HL-60/S4 treated with retinoic acid at 250 ng/mL for 4 days and 3 days (cell line): ENCODE data around the gene CAST.

Experiments
- in situ Hi-C: fragments of 300-500 bp; cut with MboI; formaldehyde crosslinking; loops from 2 replicates; pipeline ENCODE4 v1.7.0; 2022; ENCODE audit warnings: low sequenced_read_pairs

Gene CAST

DNA sequence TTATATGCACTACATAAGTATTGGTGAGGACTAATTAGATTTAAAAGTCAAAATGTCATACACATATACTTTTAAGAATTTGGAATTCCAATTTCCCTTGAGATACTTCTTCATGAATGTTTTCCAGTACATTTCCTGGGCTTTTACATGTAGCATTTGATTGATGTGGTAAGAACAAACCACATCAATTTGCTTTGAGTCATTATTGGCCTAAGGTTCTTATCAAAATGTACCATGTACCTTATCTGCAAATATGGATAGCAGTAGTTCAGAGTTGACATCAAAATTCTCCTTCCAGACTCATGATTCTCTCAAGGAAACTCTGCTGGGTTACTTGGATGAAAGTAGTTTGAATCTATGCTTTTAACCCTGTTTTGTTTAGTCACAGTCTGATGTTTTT is 2.5 kb downstream of the CAST start:
- in situ Hi-C loops, result no loop called here

DNA sequence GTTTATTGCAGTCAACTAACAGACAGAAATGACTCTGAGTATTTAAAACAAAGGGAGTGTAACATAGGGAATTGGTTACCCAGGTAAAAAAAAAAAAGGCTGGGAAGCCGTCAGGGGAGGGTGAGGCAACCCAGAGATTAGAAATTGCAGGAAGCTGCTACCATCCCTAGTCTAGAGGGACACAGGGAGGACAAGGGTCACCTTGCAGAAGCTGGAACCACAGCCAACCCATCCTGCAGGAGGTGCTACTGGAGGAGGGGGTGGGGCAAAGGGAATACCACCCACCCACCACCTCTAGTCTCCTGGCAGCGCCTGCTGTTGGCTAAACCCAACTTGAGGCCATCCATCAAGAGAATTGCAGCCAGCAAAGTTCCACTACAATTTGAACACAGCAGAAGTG is 6.5 kb downstream of the CAST start:
- in situ Hi-C loops, result no loop called here

DNA sequence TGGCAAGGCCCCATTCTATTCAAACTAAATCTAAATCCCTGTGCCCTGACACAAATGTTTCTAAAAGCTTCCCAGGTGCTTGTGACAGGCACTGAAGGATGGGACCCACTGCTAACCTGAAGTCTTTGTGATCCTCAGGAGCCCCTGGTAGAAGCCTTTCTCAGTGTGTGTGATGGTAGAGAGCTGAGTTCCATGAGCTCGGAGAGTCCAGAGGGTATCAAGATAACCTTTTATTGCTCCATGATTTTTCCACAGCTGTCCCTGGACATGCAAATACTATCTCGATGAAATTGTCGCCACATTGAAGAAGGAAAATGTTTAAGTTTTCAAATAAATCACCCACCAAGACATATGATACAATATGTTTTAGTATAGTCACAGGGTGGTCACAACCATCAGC is 7.7 kb downstream of the CAST start:
- in situ Hi-C loops, result no loop called here

DNA sequence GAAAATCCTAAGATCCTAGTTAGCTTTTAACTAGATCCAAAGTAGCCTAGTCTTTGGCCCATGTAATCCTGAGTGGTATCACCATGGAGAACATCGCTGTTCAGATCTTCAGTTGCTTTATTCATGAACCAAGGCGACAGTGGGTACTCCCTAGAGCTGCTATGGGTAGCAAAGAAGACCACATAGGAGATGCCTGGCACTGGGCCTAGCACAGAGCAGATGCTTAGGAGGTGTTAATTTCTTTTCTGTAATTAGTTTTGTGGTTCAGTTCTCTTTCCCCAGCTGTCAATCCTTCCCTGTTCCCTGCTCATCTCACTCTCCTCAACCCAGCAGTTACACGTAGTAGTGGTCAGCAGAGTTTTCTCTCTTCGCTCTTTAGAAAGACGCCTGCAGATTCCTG is 9.3 kb downstream of the CAST start:
- in situ Hi-C loops, result no loop called here

DNA sequence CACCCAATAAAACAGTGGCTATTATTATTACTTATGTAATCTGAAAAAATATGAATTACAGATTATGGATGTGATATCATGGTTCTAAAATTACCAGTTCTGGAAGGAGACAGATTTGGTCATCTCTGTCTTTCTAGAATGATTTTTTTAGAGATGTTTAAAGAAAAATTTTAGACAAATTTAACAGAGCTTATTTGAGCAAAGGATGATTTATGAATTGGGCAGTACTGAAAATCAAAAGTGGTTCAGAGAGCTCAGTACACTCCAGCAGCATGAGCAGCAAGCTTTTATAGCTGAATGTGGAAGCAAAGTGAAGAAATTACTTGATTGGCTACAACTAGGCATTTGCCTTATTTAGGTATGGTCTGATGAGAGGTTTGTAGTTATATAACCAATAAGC is 11.0 kb downstream of the CAST start:
- in situ Hi-C loops, result no loop called here

DNA sequence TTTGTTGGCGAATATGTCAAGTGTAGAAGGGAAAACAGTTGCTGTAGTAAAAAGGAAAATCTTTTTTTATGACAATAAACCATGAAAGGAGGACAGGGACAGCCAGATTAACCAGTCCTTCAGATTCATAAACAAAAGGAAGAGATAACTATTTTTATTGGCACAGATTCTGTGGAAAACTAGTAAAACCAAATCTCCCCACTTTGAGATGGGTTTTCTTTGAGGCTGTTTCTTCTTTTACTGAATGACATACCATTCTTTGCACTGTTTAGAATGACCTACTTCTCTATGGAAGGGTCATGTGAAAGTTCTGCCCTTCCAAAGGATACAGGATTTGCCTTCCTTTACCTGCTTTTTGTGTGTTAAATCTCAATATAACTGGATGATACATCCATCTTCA is 13.7 kb downstream of the CAST start:
- in situ Hi-C loops, result no loop called here

DNA sequence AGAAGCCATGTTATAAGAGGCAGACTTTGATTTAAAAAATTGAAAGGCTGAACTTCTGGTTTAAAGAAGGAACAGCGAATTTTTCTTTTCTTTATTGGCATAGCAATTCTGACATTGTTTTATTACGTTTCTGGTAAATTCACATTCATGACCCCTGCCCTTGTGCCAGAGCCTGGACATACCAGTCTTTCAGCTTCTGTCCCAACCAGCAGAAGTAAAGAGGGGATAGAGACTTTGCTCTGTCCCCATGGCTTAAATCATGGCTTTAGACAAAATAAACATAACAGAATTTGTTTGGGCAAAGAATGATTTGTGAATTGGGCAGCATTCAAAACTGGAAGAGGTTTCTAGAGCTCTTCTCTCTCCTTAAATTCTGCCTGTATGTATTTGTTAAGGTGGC is 15.3 kb downstream of the CAST start:
- in situ Hi-C loops, result no loop called here

DNA sequence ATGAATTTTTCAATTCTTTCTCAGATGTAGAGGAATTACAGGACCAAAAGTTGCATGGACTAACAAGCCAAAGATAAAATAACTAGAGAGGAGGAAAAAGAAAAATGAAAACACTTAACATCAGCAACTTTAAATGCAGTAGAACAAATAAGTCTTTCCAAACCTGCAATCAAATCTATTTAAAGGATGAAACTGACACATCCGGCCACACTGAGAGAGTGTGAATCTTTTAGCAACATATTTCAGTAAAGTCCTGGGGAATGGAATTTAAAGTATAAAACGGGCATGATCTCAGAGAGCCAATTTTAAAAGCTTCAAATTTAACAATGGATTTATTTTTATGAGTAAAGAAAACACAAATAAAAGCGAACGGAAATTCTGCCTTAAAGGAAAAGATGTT is 17.1 kb downstream of the CAST start:
- in situ Hi-C loops, result no loop called here

DNA sequence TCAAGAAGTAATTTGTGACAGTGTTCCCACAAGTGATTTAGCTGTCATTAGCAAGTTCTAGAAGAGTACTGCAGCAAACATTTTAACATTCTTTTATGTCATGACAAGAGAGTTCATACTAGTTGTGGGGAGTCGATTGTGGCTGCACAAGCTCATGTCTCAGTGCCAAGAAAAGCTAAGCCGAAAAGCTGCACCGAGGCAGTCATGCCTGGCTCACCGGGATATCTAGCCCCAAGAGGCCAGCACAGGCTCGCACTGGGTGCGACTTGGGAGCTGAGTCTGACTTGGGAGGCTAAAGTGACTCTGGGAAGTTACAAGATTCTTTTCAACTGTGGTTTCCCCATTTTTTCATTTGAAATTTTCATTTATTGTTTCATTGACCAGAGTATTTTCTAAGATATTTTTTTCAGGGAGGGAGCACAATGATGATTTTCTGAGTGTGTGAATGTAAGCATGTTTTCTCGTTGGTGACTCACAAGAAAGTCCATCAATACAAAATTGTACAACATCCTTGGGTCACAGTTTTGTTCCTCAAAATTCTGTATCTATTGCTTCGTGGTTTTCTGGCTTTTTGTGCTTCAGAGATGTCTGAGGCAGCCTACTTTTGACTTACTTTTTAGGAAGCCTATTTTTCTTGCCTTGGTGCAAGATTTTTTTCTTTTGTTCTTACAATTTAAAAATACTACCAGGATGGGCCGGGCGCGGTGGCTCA is 18.7 kb downstream of the CAST start:
- in situ Hi-C loops, result no loop called here

DNA sequence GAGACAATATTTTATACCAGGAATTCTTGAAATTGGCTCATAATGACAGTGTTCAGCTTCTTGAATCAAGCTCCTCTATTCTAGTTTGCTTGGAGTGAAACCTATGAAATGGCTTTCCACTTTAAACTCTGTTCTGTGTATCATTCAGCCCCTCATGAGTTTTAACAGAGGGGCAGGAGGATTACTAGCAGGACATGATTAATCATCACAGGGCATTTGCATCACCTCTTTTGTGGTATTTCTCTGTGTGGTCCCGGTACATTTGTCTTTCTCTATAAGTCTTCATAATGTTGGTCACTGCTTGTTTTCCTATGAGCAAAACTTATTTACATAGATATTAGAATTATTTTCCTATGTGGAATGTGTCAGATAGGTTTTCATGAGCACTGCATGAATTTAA is 21.2 kb downstream of the CAST start:
- in situ Hi-C loops, result no loop called here

DNA sequence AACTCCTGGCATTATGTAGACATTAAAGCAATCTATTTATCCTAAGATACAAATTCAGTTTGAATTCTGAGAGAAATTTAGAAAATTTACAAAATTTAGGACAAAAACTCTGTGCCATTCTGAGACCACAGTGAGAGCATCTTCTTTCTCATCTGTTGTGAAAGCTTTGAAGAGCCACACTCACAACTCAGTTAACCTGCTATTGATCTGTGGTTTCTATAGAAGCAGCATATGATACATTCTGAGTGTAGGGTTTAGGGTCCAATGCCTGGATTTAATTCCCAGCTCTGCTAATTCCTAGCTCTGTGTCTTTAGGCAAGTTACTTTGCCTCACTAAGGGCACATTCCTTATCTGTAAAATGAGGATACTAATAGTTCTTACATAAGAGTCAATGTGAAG is 21.6 kb downstream of the CAST start:
- in situ Hi-C loops, result no loop called here

DNA sequence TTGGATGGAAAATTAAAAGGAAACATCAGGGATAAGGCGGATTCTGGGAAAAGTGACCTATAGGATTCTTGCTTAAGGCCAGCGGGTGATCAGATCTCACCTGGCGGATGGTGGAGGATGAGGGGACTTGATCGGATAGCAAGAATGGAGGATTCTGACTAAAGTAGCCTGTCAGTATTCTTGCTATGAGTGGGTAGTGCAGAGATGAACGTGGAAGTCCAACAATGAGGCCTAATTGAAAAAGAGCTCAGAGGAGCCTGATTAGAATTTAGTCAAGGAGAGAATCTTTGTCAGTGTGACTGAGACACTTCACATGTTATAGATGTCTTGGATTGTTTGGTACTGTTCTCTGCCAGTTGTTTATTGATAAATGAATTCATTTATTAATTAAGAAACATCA is 24.9 kb downstream of the CAST start:
- in situ Hi-C loops, result no loop called here

DNA sequence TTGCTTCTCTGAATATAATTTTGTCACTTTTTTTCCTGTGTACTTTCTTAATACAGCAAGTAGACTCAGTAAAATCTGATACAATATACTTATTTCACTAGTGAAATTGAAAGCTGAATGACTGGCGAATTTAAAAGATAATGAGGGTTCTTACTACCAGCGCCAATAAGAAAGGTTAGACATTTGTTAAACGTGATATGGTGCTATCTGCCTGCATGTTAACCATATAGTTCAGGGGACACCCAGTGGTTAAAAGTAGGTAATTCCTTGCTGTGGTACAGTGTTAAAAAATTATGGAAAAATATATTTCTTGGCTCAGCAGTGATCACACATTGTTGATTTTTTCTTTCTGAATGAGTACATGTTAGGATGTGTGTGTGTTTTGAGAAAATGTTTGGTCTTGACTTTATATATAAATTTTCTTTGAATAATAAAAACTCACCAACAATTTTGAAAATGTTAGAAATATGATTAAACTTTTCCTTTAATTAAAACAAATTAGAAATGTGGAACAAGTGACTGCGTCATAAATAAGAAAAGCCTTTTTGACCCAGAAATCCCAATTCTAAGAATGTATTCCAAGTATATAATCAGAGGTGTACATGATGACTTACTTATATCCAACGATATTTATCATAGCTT is 25.8 kb downstream of the CAST start:
- in situ Hi-C loops, result no loop called here

DNA sequence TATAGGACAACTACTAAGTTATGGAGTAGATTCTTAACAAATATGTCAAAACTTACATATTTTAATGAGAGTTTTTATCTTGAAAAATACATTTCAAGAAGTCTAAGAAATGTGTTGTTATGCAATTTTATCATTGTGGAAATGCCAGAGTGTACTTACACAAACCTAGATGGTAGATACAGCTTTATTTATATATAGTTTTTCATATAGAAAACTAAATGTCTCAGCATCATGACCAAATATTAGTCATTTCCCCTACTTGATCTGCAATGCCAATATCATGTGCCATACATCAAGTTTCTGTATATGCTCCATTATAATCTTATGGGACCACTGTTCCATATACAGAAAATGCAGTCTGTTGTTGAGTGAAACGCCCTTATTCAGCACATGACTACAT is 28.7 kb downstream of the CAST start:
- in situ Hi-C loops, result no loop called here

DNA sequence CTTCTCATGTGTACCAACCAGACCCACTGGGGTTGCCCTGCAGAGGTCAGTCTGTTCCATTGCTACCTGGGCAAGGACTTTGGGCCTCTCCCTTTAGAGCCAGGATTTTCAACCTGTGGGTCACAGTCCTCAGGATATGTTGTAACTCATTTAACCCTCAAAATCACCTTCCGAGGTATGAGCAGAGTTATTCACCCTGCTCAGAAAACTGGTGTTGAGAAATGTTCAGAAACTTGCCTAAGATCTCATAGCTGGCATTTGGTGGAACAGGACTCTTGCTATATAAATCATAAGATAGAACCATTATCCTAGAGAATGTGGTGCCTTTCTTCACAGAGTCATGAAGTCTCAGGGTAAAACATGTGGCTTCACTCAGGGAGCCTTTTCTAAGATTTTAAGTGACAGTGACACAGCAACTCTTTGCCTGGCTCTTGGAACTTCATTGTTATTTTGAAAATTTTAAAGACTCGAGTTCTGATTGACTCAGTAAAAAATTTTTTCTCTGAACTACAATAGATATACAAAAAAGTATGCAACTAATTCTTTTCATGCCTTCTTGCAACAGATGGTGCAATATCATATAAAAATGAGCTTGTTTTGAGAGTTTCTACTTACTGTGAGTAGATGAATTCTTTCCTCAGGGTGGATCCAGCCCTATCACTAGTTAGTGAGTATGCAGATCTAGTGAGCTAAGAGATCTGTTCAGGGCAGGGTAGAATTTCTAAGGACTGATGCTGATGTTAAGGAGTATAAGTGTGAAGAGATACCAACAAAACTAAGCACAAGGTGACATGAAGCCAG is 29.5 kb downstream of the CAST start:
- in situ Hi-C loops, result no loop called here

DNA sequence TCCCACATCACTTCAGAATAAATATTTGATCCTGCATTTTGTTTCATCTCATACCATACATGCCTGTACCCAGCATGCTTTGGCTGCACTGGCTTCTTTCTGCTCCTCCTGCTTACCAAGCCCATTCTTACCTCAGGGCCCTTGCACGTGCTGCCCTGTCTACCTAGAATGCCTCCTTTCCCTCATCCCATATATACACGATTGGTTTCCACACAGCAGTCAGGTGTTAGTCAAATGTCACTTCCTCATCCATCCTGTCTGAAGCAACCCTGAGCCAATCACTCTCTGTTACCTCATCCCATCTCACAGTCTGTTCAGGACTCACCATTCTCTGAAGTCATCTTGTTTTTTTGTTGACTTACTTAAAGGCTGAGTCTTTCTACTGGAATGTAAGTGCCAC is 30.3 kb downstream of the CAST start:
- in situ Hi-C loops, result no loop called here

DNA sequence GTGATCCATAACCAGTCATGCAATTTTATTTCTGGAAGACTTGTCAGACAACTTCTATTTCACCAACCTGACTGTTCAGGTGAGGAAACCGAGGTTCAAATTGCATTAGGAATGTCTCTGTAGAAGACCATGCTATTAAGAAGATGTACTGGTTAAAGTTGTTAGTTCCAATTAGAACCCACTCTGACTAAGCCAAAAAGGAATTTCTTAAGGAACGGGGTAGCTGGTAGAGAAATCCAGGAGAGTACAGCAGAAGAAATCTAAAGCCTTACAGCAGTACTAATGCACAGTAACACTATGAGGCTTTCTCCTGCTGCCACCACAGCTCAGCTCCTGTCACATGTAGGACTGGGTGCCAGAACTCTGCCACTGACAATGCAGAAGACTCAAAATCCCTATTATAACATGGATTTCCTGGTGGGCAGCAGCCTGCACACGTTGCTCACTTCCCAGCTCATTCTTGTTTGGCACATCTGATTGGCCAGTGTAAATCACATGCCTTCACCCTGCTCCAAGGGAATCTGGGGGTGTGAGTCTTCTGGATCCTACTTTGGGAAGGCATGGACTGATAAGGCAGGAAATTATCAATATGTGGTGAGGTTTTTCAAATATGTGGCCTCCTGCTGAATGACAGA is 37.1 kb downstream of the CAST start:
- in situ Hi-C loops, result no loop called here

DNA sequence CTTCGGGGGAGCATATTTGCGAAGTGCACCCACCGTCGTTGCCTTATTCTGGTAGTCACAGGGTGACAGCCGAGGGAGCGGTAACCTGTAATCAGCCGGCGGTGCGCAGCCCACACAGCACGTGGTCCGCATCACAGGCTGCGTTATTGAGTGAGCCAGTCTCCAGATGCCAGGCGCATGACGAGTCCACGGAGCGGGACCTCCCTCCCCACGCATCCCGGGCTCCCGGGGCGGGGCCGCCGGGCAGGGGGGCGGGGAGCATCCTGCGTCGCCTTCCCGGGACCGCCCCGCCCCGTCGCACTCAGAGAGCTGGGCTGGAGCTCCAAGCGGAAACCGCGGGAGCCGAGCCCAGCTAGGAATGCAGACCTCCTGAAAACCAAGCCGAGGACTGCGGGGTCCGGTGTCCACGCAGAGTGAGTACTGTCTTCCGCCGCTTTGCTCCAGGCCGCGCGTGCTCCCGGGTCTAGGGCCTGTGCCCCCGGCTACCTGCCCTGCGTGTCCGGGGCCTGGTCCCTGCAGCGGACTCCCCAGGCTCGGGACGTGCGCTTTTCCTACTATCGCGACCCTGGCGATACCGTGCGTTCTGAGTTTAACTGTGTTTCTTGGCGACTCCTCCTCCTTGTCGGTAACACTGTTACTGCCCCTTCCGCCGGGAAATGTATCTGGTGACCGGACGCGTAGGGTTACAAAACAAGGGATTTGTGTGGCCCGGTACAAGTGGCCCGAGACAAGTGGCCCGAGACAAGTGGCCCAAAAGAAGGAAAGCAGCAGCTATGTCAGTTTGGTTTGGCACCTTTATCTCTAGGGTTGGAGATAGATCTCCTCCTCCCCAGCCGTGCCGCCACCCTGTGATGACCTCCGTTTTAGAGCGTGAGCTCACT is 40.6 kb downstream of the CAST start:
- in situ Hi-C loops, result no loop called here

DNA sequence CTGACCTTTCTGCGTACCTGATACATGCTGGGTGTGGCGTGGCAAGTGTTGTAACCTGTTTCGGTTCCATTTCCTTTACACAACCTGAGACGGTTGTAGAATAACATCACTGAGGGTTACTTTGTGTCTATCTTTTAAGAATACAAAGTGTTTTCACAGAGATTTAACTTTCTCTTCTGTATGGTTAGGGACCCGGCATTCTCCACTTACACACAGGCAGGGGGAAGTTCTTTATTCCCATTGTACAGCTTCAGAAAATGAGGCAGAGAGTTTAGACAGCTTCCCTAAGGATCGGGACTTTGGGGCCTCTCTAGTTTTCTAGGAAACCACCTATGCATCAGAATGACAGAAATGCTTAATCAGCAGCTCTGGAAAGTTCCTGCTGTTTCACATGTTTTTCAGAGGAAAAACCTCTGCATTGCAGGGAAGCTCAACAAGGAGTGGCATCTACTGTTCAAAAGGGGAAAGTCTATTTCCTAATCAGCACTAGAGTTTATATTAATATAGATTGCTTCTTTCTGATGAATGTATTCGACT is 41.3 kb downstream of the CAST start:
- in situ Hi-C loops, result no loop called here

DNA sequence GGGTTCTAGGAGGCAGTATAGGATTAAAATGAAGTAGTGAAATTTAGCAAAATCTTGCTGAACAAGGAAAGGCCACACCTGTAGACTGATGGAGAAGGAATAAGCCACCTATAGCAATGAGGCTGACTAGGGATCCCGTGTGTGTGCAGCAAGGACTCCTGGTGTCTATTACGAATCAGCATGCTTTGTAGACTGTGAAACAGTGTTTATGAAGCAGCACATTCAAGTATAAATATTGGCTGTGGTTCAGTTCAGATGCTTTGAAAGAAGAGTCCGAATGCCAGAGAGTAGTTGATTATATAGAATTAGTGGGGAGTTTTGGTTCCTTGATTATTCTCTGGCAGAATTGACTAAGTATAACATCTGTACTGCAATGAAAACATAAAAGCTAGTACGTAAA is 41.8 kb downstream of the CAST start:
- in situ Hi-C loops, result no loop called here
